GM23338 (cell line): ENCODE data around the gene TM9SF4. TPM values are rescaled to one million over a fixed set of nuclear protein-coding genes. Genes with fewer than 3 reads are reported as not detected.

ENCODE experiments used
- EZH2 ChIP-seq: fragments of 200-600 bp; sonication (generic); IDR thresholded peaks from one replicate; pipeline ENCODE4 v1.8.0; 2017; ENCODE audit warnings: antibody characterized with exemption, mild to moderate bottlenecking, low read depth; ENCODE audit not compliant: unreplicated experiment
- EZH2phosphoT487 ChIP-seq: fragments of 200-600 bp; sonication (generic); IDR thresholded peaks from one replicate; pipeline ENCODE4 v1.8.1; 2018; ENCODE audit warnings: antibody characterized with exemption; ENCODE audit not compliant: unreplicated experiment
- polyA plus RNA-seq: library from polyadenylated mRNA; unstranded; fragments of >200 nt; fragmentation: Nextera tagmentation; extraction: Ambion mirVana; gene quantifications from 2 replicates; pipeline ENCODE4 v1.2.1, GENCODE V29; 2016
- total RNA-seq: library from RNA; depleted of rRNA; stranded (reverse); fragments of >200 nt; shearing (Covaris generic); gene quantifications from 2 replicates; pipeline ENCODE4 v1.2.3, GENCODE V29; 2014
- TF ChIP-seq, protein P1 (sequence below): IDR thresholded peaks from one replicate; pipeline ENCODE4 v1.6.1; 2018; ENCODE audit warnings: antibody characterized with exemption; ENCODE audit not compliant: unreplicated experiment
- TF ChIP-seq, protein P2 (sequence below): fragments of 250-450 bp; sonication (Bioruptor Pico); IDR thresholded peaks from 2 replicates; pipeline ENCODE4 v1.5.0; 2020; ENCODE audit warnings: mild to moderate bottlenecking, moderate library complexity

TM9SF4 gene
- total and polyA plus RNA-seq, 2 experiments from 2014 or later, result 20.4 to 52.6 TPM

DNA sequence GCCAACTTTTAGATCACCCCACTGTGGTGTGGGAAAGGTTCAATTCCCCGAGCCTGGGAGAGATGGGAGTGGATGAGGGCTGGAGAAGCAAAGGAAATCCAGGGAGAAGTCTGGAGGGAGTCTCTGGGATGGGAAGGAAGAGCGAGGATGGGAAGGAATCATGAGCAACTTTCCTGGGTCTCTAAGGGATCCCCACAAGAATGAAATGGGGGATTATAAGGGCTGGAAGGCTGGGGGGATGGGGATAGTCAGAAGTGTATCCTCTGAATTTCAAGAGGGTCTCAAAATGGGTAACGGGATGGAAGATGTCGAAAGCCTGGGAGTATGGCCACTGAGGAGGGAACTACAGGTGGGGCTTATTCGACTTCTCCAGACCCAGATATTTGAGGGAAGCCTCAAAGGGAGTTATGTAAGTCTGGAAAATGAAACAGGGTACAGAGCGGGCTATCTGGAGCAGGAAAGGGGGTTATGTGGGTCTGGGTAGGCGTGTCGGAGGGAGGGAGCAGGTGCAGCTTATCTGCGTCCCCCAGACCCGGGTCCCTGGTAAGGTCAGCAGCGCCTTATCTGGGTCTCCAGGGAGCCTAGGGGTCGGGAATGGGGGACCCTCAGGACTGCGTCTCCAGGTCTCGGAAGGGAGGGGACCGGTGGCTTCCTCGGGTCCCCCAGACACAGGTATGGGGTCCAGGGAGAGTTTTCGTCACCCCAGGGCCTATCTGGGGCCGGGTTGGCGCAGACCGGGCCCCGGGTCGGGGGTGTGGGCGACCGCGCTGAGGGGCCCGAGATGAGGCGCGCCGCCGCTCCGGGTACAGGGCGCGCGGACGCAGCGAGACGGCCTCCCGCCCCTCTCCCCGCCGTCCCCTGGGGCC is 97.5 kb downstream of the TM9SF4 start (continued):
- TF ChIP-seq, protein P1, sequence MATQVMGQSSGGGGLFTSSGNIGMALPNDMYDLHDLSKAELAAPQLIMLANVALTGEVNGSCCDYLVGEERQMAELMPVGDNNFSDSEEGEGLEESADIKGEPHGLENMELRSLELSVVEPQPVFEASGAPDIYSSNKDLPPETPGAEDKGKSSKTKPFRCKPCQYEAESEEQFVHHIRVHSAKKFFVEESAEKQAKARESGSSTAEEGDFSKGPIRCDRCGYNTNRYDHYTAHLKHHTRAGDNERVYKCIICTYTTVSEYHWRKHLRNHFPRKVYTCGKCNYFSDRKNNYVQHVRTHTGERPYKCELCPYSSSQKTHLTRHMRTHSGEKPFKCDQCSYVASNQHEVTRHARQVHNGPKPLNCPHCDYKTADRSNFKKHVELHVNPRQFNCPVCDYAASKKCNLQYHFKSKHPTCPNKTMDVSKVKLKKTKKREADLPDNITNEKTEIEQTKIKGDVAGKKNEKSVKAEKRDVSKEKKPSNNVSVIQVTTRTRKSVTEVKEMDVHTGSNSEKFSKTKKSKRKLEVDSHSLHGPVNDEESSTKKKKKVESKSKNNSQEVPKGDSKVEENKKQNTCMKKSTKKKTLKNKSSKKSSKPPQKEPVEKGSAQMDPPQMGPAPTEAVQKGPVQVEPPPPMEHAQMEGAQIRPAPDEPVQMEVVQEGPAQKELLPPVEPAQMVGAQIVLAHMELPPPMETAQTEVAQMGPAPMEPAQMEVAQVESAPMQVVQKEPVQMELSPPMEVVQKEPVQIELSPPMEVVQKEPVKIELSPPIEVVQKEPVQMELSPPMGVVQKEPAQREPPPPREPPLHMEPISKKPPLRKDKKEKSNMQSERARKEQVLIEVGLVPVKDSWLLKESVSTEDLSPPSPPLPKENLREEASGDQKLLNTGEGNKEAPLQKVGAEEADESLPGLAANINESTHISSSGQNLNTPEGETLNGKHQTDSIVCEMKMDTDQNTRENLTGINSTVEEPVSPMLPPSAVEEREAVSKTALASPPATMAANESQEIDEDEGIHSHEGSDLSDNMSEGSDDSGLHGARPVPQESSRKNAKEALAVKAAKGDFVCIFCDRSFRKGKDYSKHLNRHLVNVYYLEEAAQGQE, result no peak
- TF ChIP-seq EZH2 (no peak), EZH2phosphoT487 (no peak)
- TF ChIP-seq, protein P2, sequence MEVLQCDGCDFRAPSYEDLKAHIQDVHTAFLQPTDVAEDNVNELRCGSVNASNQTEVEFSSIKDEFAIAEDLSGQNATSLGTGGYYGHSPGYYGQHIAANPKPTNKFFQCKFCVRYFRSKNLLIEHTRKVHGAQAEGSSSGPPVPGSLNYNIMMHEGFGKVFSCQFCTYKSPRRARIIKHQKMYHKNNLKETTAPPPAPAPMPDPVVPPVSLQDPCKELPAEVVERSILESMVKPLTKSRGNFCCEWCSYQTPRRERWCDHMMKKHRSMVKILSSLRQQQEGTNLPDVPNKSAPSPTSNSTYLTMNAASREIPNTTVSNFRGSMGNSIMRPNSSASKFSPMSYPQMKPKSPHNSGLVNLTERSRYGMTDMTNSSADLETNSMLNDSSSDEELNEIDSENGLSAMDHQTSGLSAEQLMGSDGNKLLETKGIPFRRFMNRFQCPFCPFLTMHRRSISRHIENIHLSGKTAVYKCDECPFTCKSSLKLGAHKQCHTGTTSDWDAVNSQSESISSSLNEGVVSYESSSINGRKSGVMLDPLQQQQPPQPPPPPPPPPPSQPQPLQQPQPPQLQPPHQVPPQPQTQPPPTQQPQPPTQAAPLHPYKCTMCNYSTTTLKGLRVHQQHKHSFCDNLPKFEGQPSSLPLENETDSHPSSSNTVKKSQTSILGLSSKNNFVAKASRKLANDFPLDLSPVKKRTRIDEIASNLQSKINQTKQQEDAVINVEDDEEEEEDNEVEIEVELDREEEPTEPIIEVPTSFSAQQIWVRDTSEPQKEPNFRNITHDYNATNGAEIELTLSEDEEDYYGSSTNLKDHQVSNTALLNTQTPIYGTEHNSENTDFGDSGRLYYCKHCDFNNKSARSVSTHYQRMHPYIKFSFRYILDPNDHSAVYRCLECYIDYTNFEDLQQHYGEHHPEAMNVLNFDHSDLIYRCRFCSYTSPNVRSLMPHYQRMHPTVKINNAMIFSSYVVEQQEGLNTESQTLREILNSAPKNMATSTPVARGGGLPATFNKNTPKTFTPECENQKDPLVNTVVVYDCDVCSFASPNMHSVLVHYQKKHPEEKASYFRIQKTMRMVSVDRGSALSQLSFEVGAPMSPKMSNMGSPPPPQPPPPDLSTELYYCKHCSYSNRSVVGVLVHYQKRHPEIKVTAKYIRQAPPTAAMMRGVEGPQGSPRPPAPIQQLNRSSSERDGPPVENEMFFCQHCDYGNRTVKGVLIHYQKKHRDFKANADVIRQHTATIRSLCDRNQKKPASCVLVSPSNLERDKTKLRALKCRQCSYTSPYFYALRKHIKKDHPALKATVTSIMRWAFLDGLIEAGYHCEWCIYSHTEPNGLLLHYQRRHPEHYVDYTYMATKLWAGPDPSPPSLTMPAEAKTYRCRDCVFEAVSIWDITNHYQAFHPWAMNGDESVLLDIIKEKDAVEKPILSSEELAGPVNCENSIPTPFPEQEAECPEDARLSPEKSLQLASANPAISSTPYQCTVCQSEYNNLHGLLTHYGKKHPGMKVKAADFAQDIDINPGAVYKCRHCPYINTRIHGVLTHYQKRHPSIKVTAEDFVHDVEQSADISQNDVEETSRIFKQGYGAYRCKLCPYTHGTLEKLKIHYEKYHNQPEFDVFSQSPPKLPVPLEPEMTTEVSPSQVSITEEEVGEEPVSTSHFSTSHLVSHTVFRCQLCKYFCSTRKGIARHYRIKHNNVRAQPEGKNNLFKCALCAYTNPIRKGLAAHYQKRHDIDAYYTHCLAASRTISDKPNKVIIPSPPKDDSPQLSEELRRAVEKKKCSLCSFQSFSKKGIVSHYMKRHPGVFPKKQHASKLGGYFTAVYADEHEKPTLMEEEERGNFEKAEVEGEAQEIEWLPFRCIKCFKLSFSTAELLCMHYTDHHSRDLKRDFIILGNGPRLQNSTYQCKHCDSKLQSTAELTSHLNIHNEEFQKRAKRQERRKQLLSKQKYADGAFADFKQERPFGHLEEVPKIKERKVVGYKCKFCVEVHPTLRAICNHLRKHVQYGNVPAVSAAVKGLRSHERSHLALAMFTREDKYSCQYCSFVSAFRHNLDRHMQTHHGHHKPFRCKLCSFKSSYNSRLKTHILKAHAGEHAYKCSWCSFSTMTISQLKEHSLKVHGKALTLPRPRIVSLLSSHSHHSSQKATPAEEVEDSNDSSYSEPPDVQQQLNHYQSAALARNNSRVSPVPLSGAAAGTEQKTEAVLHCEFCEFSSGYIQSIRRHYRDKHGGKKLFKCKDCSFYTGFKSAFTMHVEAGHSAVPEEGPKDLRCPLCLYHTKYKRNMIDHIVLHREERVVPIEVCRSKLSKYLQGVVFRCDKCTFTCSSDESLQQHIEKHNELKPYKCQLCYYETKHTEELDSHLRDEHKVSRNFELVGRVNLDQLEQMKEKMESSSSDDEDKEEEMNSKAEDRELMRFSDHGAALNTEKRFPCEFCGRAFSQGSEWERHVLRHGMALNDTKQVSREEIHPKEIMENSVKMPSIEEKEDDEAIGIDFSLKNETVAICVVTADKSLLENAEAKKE, result no peak
